NCI-H446 treated with DMSO at 0.1 percent for 48 hours (cell line): ENCODE measurements around the gene MRPS24.
"Not testable (repeated sequence)": the region's sequence is repeated elsewhere in the genome, so short reads cannot be mapped to it uniquely, and the experiment has no call there.

ENCODE experiments used
- DNase-seq: peaks from one replicate; lab custom pipeline; 2025; lab: John Stamatoyannopoulos, UW

MRPS24 gene

GRCh38 chr7:43869006-43869866, at the start of gene MRPS24:
Gene MRPS24 (minus strand): TSS chr7:43869517. CDS start chr7:43869495, 22 bp downstream.
- peak; percentile 91 for DNase-seq

- no peak for DNase-seq
These were observed 46.6 kb upstream of the MRPS24 start for GRCh38 chr7:43915907-43916306.

GRCh38 chr7:43914795-43915194, 45.5 kb upstream of the MRPS24 start:
- DNase-seq, result no peak

- DNase-seq, result no peak
These were observed 37.2 kb upstream of the MRPS24 start, which contains the start of gene URGCP for GRCh38 chr7:43906331-43907010. Gene URGCP (minus strand): TSS chr7:43906596. CDS start chr7:43906575, 21 bp downstream.

- no peak for DNase-seq
These were observed 36.6 kb upstream of the MRPS24 start for GRCh38 chr7:43905956-43906330.

GRCh38 chr7:43905209-43905946, 36.1 kb upstream of the MRPS24 start:
- no peak for DNase-seq

- no peak for DNase-seq
These were observed 35.4 kb upstream of the MRPS24 start for GRCh38 chr7:43904533-43905208.

- DNase-seq, result no peak
These were observed 33.3 kb upstream of the MRPS24 start for GRCh38 chr7:43902542-43903054.

GRCh38 chr7:43898571-43898970, 29.3 kb upstream of the MRPS24 start:
- not testable (repeated sequence) for DNase-seq

GRCh38 chr7:43895847-43896415, 26.6 kb upstream of the MRPS24 start:
- no peak for DNase-seq

GRCh38 chr7:43891069-43891955, 22.0 kb upstream of the MRPS24 start:
- DNase-seq, result no peak

GRCh38 chr7:43890468-43890867, 21.2 kb upstream of the MRPS24 start:
- DNase-seq, result no peak

GRCh38 chr7:43888993-43889945, 20.0 kb upstream of the MRPS24 start:
- DNase-seq, result no peak

GRCh38 chr7:43884617-43885016, 15.3 kb upstream of the MRPS24 start:
- no peak for DNase-seq

GRCh38 chr7:43884209-43884608, 14.9 kb upstream of the MRPS24 start:
- no peak for DNase-seq

- DNase-seq, result no peak
These were observed 11.3 kb upstream of the MRPS24 start for GRCh38 chr7:43880596-43880995.

GRCh38 chr7:43879477-43879876, 10.2 kb upstream of the MRPS24 start:
- no peak for DNase-seq

GRCh38 chr7:43878867-43879266, 9.6 kb upstream of the MRPS24 start:
- no peak for DNase-seq
